Suprapubic skin (tissue), 4 donors: Measurements from ENCODE around the gene SAMM50.

Source experiments
- CTCF ChIP-seq, 2 donors: fragments of 200-600 bp in 1 of 2; fragments of 450-650 bp in 1 of 2; sonication (generic) in 1 of 2; IDR thresholded peaks; one replicate each; pipeline ENCODE4 v1.5.1; 2016 to 2019; ENCODE audit warnings: antibody characterized with exemption in 2 of 2, mild to moderate bottlenecking in 1 of 2, moderate library complexity in 1 of 2
- EP300 ChIP-seq: sonication (generic); formaldehyde crosslinking; IDR thresholded peaks from one replicate; pipeline ENCODE4 v1.6.1; 2017; ENCODE audit warnings: antibody characterized with exemption
- POLR2A ChIP-seq, 2 donors: fragments of 450-650 bp; IDR thresholded peaks; one replicate each; pipeline ENCODE4 v1.6.1; 2017; ENCODE audit warnings: antibody characterized with exemption in 2 of 2, mild to moderate bottlenecking in 2 of 2, moderate library complexity in 2 of 2
- POLR2AphosphoS5 ChIP-seq, 3 donors: sonication (generic); formaldehyde crosslinking; IDR thresholded peaks; one replicate each; pipeline ENCODE4 v1.6.1; 2017; ENCODE audit warnings: antibody characterized with exemption in 3 of 3

- TF ChIP-seq POLR2AphosphoS5 (IDR thresholded peaks at IDR 0.05) (no peak), CTCF (IDR thresholded peaks at IDR 0.05) (no peak), POLR2A (IDR thresholded peaks at IDR 0.05) (no peak), EP300 (no peak)
These were observed 33.0 kb downstream of the SAMM50 start for GRCh38 chr22:43988116-43988820.
